ENCODE data around the gene TMEM131.
"Not testable (repeated sequence)": the region's sequence is repeated elsewhere in the genome, so short reads cannot be mapped to it uniquely, and the experiment has no call there.

The TMEM131 gene

DNA sequence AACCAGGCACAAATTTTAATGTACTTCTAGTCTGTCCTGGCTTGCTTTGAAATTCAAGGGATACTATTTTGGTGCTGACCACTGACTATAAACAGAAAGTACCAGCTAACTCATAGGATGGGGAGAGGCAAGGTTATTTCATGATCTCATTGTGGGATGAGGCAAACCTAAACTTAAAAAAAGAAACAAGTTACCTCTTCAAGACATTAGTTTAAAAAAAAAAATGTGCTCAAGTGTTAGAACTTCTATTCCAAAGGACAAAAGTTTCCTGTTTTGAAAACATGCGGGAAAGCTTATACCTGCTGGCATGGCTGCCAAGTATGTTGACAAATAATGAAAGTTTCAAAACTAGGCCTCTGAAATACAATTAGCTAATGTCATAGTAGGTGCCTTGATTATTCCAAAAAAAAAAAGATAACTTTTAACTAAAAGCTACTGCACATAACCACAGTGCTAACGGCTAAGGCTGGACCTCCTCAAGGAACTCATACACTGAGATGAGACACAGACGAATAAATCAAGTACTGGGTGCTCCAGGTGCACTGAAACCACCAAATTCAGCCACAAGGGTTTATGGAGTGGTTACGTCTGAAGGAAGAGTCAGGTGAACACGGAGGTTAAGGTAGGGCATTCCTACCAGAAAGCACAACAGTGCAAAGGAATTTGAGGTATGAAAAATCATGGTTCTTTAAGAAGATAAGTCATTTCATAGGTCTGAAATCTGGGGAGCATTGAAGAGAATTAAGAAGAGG is 38.1 kb downstream of the TMEM131 start:
- peak; percentile 52 for DNase-seq (ENCODE audit: low spot score)

DNA sequence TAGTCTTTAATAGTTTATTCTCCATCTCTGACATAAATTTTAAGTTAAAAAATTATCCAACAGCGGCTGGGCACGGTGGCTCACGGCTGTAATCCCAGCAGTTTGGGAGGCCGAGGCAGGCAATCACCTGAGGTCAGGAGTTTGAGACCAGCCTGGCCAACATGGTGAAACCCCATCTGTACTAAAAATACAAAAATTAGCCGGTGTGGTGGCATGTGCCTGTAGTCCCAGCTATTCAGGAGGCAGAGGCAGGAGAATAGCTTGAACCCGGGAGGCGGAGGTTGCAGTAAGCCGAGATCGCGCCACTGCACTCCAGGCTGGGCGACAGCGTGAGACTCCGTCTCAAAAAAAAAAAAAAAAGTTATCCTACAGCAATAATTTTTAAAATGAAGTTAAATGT is 39.0 kb downstream of the TMEM131 start:
- not testable (repeated sequence) for DNase-seq (ENCODE audit: low spot score)

DNA sequence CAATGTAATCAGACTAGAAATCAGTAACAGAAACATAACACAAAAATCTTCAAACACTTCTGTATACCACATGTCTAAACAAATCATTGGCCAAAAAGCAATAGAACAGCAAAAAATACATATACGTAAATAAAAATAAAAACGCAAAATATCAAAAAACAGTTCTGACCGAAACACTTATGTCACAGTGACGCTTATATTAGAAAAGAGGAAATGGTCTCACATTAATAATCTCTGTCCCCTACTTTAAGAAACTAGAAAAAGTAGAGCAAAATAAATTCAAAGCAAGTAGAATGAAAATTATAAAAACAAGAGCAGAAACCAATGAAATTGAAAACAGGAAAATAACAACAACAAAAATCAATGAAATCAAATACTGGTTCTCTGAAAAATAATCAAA is 41.9 kb downstream of the TMEM131 start:
- DNase-seq (ENCODE audit: low spot score), result no peak

DNA sequence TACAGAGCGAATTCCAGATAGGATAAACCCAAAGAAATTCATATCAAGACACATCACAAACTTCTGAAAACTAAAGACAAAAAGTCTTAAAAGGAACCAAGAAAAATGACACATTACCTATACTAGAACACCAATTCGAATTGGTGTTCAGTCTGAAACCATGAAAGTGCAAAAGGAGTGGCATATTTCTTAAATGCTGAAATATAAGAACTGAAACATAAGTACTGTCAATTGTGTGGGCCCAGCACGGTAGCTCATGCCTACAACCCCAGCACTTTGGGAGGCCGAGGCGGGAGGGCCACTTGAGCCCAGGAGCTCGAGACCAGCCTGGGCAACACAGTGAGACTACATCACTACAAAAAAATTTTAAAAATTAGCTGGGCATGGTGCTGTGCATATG is 43.4 kb downstream of the TMEM131 start:
- no peak for DNase-seq (ENCODE audit: low spot score)

DNA sequence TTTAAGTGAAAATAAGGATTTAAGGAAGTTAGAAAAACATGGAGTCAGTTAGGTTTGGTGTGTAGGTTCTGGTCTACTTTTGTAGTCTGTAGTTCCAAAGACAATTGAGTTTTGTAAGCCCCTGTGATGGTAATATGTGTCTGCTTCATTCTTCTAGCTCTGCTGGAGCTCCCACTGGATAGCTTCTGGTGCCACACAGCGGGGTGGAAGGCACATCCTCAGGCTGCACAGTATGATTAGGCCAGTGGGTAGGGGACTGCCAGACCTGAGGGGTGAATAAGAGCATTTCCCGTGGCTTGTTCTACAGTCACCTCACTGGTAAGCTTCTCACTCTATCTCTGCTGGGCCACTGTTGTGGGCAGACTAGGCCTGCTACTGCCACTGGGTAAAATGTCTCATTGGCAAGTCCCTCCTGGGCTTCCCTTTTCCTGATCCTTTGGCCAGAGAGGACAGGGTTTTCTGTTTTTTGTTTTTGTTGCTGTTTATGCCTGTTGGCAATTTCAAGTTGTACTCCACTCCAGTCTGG is 44.5 kb downstream of the TMEM131 start:
- DNase-seq (ENCODE audit: low spot score), result peak; percentile 45

DNA sequence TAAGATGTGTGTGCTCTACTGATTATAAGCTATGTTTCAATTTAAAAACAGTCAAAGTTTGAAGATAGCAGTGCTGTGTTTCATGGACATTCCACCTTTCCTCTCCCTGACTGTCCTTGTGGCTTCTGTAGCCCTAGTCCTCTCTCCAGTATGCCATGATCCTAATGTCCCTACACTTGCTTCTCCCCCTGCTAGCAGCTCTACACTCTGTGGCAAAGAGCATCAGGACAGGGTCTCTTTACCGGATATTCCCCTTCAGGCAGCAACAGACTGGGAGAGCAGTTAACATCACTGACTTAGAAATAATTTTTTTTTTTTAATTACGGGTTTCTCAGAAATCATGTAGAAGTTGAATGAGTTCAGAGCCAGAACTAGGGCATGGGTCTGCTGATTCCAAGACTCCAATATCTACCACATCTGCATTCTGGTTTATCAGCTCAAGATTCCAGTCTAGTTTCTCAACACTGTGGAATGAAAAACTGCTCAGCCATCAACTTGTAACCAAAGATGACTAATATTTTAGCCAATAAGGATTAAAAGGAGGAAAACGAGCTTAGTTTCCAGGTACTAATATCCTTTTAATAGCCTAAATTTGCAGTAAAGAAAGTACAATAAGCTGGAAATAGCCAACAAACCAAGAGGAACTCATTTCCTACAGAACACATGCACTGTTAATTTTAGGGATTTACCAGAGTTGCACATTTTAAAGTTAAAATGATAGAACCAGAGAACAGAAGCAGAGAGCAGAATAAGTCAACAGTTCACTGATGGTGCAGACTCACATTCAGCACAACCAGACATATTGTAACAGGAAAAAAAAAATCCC is 45.2 kb downstream of the TMEM131 start:
- peak; percentile 84 for DNase-seq (ENCODE audit: low spot score)

DNA sequence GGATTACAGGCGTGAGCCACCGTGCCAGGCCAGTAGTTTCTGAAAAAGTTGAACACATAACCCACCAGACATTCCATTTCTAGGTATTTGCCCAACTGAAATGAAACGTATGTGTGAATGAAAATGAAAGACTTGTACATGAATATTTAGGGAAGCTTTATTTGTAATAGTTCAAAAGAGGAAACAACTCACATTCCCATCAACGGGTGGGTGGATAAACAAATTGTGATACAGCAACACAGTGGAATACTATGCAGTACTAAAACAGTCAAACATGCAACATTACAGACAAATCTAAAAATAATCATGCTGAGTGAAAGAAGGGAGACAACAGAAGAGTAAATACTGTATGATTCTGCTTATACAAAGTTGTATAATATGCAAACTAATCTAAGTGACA is 46.8 kb downstream of the TMEM131 start:
- DNase-seq (ENCODE audit: low spot score), result no peak

DNA sequence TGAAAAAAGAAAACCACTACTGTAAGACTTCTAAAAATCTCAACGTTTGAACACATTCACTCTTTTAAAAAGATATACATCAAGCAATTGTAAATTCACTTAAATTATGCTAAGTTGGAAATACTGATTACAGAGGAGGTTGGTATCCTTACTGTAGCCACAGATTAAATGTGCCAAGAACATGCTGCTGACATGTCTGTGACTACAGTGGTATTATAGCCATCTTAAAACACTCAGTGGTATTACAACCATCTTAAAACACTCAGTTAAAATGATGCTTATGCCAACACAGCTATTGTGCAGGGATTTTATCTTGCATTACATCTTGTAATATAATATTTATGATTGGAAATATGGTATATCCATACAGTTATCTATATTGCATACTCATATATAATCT is 50.0 kb downstream of the TMEM131 start:
- no peak for DNase-seq (ENCODE audit: low spot score)

DNA sequence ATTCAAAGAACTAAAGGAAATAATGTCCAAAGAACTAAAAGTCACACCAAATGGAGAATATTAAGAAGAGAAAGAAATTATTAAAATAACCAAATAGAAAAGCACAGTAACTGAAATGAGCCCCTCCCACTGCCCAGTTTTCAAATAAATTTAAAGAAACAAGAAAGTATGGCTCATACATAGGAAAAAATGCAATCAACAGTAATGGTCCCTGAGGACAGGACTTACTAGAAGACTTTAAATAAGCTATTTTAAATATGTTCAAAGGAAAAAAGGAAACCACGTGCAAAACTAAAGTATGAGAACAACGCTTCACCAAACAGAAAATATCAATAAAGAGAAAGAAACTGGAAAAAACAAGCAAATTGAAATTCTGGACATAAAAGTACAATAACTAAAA is 58.9 kb downstream of the TMEM131 start:
- DNase-seq (ENCODE audit: low spot score), result no peak

DNA sequence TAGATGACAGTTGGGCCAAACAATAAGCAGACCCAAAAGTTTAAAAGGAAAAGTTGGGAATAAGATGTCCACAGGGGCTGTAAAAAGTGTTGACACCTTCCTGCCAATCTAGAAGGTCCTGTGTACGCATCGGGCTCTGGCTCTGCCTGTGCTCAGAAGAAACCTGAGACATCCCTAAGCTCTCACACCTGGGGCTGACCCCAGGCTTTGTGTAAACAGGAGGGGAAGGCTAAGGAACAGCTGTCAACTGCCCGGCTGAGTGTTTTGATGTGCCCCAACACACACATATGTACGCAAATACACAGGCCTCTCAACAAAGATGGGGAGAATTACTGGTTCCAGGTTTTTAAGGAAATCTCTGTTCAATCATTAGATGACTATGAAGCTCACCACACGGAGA is 59.5 kb downstream of the TMEM131 start:
- DNase-seq (ENCODE audit: low spot score), result no peak

DNA sequence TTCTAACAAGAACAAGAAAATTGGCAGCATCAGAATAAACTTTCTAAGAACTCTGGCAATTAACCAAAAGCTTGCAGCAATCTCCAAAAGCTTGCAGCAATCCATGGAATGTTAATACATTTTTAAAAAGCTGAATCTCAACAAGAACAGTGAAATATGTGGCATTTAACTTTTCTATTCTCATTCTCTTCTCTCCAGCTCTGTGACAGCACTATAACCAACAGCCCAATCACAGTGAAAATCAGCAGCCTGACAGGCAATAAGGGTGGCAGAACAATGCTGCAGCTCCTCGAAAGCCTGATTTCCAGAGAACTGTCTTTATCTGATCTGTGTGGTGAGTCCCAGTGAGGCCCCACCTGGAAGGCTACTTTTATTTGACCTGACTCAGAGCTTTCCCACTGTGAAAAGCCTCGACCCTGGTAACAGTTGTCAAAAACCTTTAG is 60.0 kb downstream of the TMEM131 start:
- no peak for DNase-seq (ENCODE audit: low spot score)

DNA sequence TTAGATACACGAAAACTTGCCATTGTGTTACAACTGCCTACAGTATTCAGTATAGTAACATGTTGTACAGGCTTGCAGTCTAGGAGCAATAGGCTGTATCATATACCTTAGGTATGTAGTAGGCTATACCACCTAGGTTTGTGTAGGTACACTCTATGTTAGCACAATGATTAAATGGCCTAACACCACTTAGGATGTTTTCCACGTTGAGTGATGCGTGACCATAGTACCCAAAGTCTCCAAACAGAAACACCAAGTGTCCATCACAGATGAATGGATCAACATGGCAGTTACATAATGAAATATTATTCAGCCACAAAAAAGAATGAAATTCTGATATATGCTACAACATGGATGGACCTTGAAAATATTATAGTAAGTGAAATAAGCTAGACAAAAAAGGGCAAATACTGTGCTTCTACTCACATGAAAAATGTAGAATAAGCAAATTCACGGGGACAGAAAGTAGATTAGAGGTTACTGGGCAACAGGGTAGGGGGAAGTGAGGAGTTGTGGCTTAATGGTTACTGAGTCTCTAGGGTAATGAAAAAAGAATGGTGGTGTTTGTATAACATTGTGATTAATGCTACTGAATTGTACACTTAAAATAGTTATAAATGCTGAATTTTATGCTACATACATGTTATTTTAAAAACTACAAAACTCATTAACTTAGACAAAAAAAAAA is 62.6 kb downstream of the TMEM131 start:
- DNase-seq (ENCODE audit: low spot score), result no peak

DNA sequence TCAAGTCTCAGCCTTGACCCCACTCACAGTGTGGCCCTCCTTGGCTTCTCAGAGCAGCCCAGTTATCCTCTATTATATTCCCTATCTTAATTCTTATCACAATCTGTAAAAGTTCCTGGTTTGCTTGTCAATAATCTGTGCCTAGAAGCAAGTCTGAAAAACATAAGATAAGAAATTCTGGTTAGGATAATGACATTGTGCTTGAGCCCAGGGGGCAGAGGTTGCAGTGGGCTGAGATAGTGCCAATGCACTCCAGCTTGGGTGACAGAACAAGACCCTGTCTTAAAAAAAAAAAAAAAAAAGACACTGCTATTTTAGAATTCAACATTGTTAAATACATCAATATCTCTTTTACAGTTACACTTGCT is 63.9 kb downstream of the TMEM131 start:
- no peak for DNase-seq (ENCODE audit: low spot score)

DNA sequence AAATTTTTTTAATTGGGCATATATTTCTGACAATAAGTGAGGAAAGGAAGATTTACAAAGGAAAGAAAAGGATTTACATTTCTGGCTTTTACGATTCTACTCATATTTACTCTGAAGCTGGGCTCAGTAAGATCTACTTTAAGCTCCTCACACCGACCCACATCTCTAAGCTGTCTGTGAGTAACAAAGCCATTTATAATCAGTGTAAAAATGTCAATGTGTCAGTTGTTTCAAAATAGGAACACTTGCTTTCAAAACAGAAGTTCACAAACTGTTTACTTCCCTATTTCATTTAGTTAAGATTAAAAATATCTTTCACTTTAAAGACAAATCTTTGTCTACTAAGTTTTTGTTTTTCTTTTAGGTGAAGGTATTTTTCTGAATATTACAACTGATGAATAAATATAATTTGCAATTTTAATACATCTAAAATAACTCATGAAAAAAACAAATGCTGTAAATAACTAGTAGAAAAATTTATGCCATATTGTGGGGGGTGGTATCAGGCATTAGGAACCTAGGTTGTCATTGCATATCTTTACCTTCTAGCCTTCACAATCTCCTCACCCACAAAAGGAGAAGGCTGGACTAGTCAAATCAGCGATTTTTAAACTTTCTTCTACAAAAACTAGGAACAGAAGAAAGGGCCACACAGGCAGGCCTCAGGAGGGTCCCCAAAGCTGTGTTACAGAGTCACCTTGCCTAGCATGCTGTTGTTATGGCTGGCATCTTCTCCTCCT is 64.5 kb downstream of the TMEM131 start:
- no peak for DNase-seq (ENCODE audit: low spot score)

DNA sequence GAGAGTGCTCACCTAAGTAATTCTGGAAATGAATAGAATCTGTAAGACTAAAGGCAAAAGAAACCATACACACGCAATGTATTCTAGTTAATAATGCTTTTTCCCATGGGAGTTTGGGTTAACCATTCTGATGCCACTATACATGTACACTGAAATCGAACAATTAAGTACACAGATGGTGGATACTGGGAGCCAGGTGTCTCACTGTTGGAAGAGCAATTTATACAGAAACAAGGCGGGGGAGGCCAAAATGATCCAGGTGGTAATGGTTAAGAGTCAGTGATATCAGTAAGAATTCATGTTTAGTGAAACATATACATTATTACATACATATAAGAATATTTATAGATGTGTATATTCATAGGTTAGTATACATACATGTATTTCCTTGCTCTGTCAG is 67.2 kb downstream of the TMEM131 start:
- DNase-seq (ENCODE audit: low spot score), result no peak

DNA sequence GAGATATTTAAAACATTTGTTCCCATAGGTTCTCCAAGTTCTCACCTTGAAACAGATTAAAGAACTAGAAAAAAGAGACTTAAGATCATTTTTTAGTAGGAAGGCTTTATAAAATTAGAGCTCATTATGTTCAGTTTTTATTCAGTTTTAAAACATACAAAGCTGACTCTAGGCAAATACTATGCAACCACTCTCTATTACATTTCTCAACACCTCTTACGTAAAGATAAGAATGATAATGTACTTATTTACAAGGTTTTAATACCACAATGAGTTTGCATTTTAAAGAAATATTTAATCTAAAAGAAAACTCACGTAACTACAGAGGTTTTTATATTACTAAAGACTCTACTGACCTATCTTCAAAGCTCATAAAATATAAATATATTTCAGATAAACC is 68.8 kb downstream of the TMEM131 start:
- no peak for DNase-seq (ENCODE audit: low spot score)

DNA sequence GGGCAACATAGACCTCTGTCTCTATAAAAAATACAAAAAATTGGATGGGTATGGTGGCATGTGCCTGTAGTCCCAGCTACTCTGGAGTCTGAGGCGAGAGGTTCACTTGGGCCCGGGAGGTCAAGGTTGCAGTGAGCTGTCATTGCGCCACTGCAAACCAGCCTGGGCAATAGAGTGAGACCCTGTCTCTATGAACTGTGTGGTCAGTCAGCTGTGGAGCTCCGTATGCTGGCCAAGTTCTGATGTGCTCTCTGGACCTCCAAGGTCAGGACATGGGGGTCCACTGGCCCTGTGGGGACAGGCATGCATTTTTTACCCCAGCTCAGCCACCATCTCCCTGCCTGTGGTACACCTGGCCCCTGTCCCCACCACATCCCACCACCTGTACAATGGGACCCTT is 71.6 kb downstream of the TMEM131 start:
- no peak for DNase-seq (ENCODE audit: low spot score)

DNA sequence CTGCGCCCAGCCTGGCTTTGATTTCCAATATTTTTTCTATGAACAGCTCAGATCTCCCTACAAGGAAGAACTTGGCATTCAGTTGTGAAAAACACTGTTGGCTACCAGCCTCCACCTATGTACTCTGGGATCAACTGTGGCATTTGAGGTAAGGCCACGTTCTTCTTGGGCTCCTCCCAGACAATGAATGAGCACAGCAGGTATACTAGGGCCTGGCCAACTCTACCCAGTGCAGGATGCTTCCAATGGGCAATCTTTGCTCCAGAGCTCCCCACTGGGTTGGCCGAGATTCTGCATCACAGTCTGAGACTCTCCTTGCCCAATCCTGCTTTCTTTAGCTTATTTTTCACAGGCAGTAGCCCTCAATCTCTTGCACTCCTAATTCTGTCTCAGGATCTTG is 75.9 kb downstream of the TMEM131 start:
- no peak for DNase-seq (ENCODE audit: low spot score)

DNA sequence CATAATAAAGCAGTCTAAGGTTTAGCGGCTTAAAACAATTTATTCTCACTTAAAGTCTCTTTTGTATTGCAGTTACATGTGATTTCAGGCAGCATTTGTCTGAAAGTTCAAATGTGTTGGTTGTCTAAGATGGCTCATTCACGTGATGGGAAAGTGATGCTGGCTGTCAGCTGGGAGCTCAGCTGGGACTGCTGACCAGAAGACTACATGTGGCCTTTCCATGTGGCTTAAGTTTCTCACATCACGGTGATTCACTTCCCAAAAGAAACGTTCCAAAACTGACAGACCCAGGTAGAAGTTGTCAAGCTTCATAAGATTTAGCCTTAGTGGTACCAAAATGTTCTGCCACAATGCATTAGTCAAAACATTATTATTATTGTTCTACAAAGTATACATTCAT is 76.9 kb downstream of the TMEM131 start:
- DNase-seq (ENCODE audit: low spot score), result no peak

DNA sequence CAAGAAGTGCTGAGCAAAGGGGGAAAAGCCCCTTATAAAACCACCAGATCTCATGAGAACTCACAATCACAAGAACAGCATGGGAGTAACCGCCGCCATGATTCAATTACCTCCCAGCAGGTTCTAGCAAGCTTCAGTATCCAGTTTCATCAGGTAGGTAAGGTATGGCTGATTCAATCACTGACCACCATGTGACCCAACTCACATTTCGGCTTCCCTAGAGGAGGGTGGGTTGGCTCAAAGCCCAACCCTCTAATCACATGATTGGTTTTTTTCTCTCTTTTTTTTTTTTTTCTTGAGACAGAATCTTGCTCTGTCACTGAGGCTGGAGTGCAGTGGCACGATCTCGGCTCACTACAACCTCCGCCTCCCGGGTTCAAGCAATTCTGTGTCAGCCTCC is 78.1 kb downstream of the TMEM131 start:
- DNase-seq (ENCODE audit: low spot score), result not testable (repeated sequence)

DNA sequence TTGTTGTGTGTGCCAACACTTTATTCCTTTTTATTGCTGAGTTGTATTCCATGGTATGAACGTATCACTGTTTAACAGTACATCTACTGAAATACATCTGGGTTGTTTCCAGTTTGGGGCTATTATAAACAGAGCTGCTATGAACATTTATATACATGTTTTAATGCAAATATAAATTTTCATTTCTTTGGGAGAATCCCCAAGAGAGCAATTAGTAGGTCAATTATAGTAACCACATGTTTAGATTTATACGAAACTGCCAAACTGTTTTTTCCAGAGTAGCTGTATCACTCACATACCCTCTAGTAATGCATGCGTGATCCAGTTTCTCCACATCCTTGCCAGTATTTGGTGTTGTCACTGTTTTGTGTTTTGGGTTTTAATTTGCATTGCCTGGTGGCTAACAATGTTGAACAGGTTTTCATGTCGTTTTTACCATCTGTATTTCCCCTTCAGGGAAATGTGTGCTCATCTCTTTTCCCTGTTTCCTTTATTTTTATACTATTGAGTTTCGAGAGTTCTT is 81.0 kb downstream of the TMEM131 start:
- no peak for DNase-seq (ENCODE audit: low spot score)

DNA sequence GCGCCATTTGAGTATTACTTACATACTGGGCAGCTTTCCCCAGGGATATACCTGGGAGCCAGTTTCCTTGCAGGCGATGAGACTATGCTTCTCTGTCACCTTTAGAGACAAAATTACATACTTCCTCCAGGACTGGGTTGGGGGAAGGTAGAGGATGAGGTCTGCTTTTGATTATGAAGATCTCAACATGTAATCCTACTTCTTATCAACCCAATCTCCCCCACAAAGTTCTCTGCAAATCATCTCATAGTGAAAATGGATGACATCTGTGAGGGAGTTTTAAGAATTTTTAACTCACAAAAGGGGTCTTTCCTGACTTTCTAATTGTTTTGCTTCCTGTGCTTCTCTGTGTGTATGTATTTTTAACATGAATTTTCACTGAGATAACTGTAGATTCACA is 81.9 kb downstream of the TMEM131 start:
- DNase-seq (ENCODE audit: low spot score), result no peak
